Neural cell (in vitro differentiated cells): ENCODE results near the gene EPS15.

Experiments used
- CTCF ChIP-seq: fragments of 450-650 bp; IDR thresholded peaks from 2 replicates; pipeline ENCODE4 v1.5.1; 2014; ENCODE audit warnings: antibody characterized with exemption, mild to moderate bottlenecking, moderate library complexity; ENCODE audit not compliant: poor library complexity, severe bottlenecking
- EP300 ChIP-seq: fragments of 450-650 bp; conservative IDR thresholded peaks from 2 replicates; pipeline ENCODE4 v1.6.1; 2014; ENCODE audit warnings: antibody characterized with exemption, mild to moderate bottlenecking, moderate library complexity; ENCODE audit not compliant: poor library complexity, severe bottlenecking
- EZH2 ChIP-seq: fragments of 200-600, 300-800 bp; shearing (Covaris generic), sonication (generic); IDR thresholded peaks from 2 replicates; pipeline ENCODE4 v1.6.1; 2014; ENCODE audit warnings: antibody characterized with exemption, low read length, borderline replicate concordance, mild to moderate bottlenecking; ENCODE audit not compliant: insufficient read depth, poor library complexity, severe bottlenecking
- RAD21 ChIP-seq: fragments of 450-650 bp; conservative IDR thresholded peaks from 2 replicates; pipeline ENCODE4 v1.6.1; 2014; ENCODE audit warnings: antibody characterized with exemption, mild to moderate bottlenecking, moderate library complexity
- TF ChIP-seq, protein P1 (sequence below): IDR thresholded peaks from 2 replicates; pipeline ENCODE4 v1.6.1; 2012; ENCODE audit warnings: borderline replicate concordance

GRCh38 chr1:51385776-51386175 is 133.3 kb downstream of the EPS15 start:
- TF ChIP-seq RAD21 (no peak), CTCF (no peak), EP300 (no peak), EZH2 (no peak)
- TF ChIP-seq, protein P1, sequence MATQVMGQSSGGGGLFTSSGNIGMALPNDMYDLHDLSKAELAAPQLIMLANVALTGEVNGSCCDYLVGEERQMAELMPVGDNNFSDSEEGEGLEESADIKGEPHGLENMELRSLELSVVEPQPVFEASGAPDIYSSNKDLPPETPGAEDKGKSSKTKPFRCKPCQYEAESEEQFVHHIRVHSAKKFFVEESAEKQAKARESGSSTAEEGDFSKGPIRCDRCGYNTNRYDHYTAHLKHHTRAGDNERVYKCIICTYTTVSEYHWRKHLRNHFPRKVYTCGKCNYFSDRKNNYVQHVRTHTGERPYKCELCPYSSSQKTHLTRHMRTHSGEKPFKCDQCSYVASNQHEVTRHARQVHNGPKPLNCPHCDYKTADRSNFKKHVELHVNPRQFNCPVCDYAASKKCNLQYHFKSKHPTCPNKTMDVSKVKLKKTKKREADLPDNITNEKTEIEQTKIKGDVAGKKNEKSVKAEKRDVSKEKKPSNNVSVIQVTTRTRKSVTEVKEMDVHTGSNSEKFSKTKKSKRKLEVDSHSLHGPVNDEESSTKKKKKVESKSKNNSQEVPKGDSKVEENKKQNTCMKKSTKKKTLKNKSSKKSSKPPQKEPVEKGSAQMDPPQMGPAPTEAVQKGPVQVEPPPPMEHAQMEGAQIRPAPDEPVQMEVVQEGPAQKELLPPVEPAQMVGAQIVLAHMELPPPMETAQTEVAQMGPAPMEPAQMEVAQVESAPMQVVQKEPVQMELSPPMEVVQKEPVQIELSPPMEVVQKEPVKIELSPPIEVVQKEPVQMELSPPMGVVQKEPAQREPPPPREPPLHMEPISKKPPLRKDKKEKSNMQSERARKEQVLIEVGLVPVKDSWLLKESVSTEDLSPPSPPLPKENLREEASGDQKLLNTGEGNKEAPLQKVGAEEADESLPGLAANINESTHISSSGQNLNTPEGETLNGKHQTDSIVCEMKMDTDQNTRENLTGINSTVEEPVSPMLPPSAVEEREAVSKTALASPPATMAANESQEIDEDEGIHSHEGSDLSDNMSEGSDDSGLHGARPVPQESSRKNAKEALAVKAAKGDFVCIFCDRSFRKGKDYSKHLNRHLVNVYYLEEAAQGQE: no peak
